Endodermal cell (in vitro differentiated cells): ENCODE measurements around the gene TACC3. TPM values are rescaled to one million over a fixed set of nuclear protein-coding genes. Genes with fewer than 3 reads are reported as not detected.

Experiments
- DNase-seq: peaks from one replicate; pipeline ENCODE4 v3.0.0-alpha.2; 2017
- H3K27ac ChIP-seq: 2 replicates; pipeline ENCODE4 v1.5.1; 2013; ENCODE audit warnings: mild to moderate bottlenecking, low read depth, low read length, moderate library complexity
- H3K27me3 ChIP-seq: 2 replicates; pipeline ENCODE4 v1.6.1; 2013; ENCODE audit warnings: mild to moderate bottlenecking, low read length, moderate library complexity; ENCODE audit not compliant: insufficient read depth, control insufficient read depth, poor library complexity, severe bottlenecking
- H3K36me3 ChIP-seq: 2 replicates; pipeline ENCODE4 v1.7.0; 2013; ENCODE audit warnings: mild to moderate bottlenecking, low read length, moderate library complexity; ENCODE audit not compliant: control insufficient read depth, insufficient read depth
- H3K4me1 ChIP-seq: one replicate; pipeline ENCODE4 v1.7.0; 2013; ENCODE audit warnings: low read length; ENCODE audit not compliant: control insufficient read depth, insufficient read depth
- H3K4me3 ChIP-seq: 2 replicates; pipeline ENCODE4 v1.5.1; 2013; ENCODE audit warnings: mild to moderate bottlenecking, low read length, moderate library complexity
- H3K9ac ChIP-seq: 2 replicates; pipeline ENCODE4 v1.6.1; 2013; ENCODE audit warnings: mild to moderate bottlenecking, low read length, moderate library complexity; ENCODE audit not compliant: poor library complexity, severe bottlenecking; ENCODE audit errors: extremely low read depth
- H3K9me3 ChIP-seq: 2 replicates; pipeline ENCODE4 v1.6.1; 2013; ENCODE audit warnings: mild to moderate bottlenecking, low read length, moderate library complexity; ENCODE audit not compliant: control insufficient read depth
- H3K27ac Mint-ChIP-seq: 2 replicates; pipeline ENCODE4 v1.8.0; 2020; ENCODE audit warnings: mixed read lengths
- H3K27me3 Mint-ChIP-seq: 2 replicates; pipeline ENCODE4 v1.8.0; 2021; ENCODE audit warnings: mild to moderate bottlenecking, mixed read lengths; ENCODE audit not compliant: insufficient read depth
- H3K36me3 Mint-ChIP-seq: 2 replicates; pipeline ENCODE4 v1.8.0; 2020; ENCODE audit warnings: low read depth, mixed read lengths
- H3K4me1 Mint-ChIP-seq: 2 replicates; pipeline ENCODE4 v1.8.0; 2020; ENCODE audit warnings: mixed read lengths
- H3K4me3 Mint-ChIP-seq: 2 replicates; pipeline ENCODE4 v1.8.0; 2020; ENCODE audit warnings: mild to moderate bottlenecking, moderate library complexity, mixed read lengths
- H3K9me3 Mint-ChIP-seq: 2 replicates; pipeline ENCODE4 v1.8.0; 2020; ENCODE audit warnings: mild to moderate bottlenecking, mixed read lengths
- CTCF ChIP-seq: fragments of 200-600 bp; sonication (generic); conservative IDR thresholded peaks from 2 replicates; pipeline ENCODE4 v1.5.0; 2021; ENCODE audit warnings: antibody characterized with exemption, mild to moderate bottlenecking
- WGBS, 2 experiments: methylation state at CpG; one replicate each; pipeline versions ENCODE4 v1.1.5 to v1.1.7; 2013; ENCODE audit warnings: missing lambda C conversion rate in 2 of 2, mixed read lengths in 1 of 2; ENCODE audit not compliant: insufficient coverage in 1 of 2, insufficient read length in 1 of 2; 5-methylcytosine and 5-hydroxymethylcytosine counted together
- total RNA-seq, 2 donors: library from RNA; stranded (reverse); fragmentation: NEBNext Ultra II Directional in 1 of 2; extraction: Animal tissue kit (Norgen Biotek cat#: 25700) in 1 of 2; gene quantifications; 2 replicates in 1 of 2; 3 replicates in 1 of 2; pipeline ENCODE4 v1.2.1, GENCODE V29; 2021

TACC3 gene
- total RNA-seq, 2 donors from 2014 or later: 113 to 182 TPM

- no peak for TF ChIP-seq CTCF
- Histone ChIP-seq H3K4me1 (peaks cover 4% of the 10 kb centered on the region), H3K36me3 (no peaks in the 10 kb centered on the region), H3K9ac (no peak overlapping the region), H3K27ac (no peak overlapping the region), H3K9me3 (no peaks in the 10 kb centered on the region), H3K4me3 (no peak overlapping the region), H3K27me3 (no peaks in the 10 kb centered on the region)
- Mint-ChIP-seq H3K27me3 (peaks cover 1% of the 10 kb centered on the region), H3K36me3 (no peaks in the 10 kb centered on the region), H3K9me3 (no peaks in the 10 kb centered on the region), H3K27ac (no peak overlapping the region), H3K4me3 (no peak overlapping the region), H3K4me1 (peaks cover 4% of the 10 kb centered on the region)
- no peak for DNase-seq
- WGBS, 2 experiments: 88 to 94% methylated on average over 21 to 30 of the region's 30 CpGs
These were observed 51.7 kb downstream of the TACC3 start for GRCh38 chr4:1772853-1773538.

GRCh38 chr4:1773754-1774153, 52.4 kb downstream of the TACC3 start:
- no peak overlapping the region for H3K4me3 ChIP-seq
- no peaks in the 10 kb centered on the region for H3K36me3 ChIP-seq
- H3K9ac ChIP-seq: no peak overlapping the region
- DNase-seq: no peak
- Mint-ChIP-seq H3K36me3 (no peaks in the 10 kb centered on the region), H3K4me3 (no peak overlapping the region), H3K27me3 (peaks cover under 1% of the 10 kb centered on the region), H3K4me1 (no peaks in the 10 kb centered on the region), H3K9me3 (no peaks in the 10 kb centered on the region), H3K27ac (no peak overlapping the region)
- H3K27ac ChIP-seq: no peak overlapping the region
- H3K27me3 ChIP-seq: no peaks in the 10 kb centered on the region
- H3K4me1 ChIP-seq: no peaks in the 10 kb centered on the region
- WGBS, 2 experiments: 92 to 95% methylated on average over 6 to 10 of the region's 10 CpGs
- no peaks in the 10 kb centered on the region for H3K9me3 ChIP-seq
- no peak for TF ChIP-seq CTCF

GRCh38 chr4:1775731-1776500, 54.6 kb downstream of the TACC3 start:
- Histone ChIP-seq H3K9me3 (no peaks in the 10 kb centered on the region), H3K4me3 (no peak overlapping the region), H3K4me1 (no peaks in the 10 kb centered on the region), H3K9ac (no peak overlapping the region), H3K36me3 (no peaks in the 10 kb centered on the region), H3K27ac (peak overlapping the region; percentile 92), H3K27me3 (no peaks in the 10 kb centered on the region)
- H3K27me3 Mint-ChIP-seq: no peaks in the 10 kb centered on the region
- no peaks in the 10 kb centered on the region for H3K4me1 Mint-ChIP-seq
- no peak overlapping the region for H3K4me3 Mint-ChIP-seq
- 73 to 86% methylated on average over 17 to 23 of the region's 23 CpGs for WGBS, 2 experiments
- H3K27ac Mint-ChIP-seq: no peak overlapping the region
- H3K36me3 Mint-ChIP-seq: no peaks in the 10 kb centered on the region
- no peaks in the 10 kb centered on the region for H3K9me3 Mint-ChIP-seq
- TF ChIP-seq CTCF: no peak
- DNase-seq: peak; percentile 61
